SK-N-MC (cell line): Measurements from ENCODE around the gene MCC.

ENCODE experiments used
- DNase-seq: peaks from one replicate; pipeline ENCODE4 v3.0.0-alpha.2; 2011; ENCODE audit warnings: low read depth, low spot score
- H3K27ac ChIP-seq: fragments of 200-600 bp; sonication (generic); 2 replicates; pipeline ENCODE4 v1.5.1; 2016; ENCODE audit warnings: mixed run types
- H3K36me3 ChIP-seq: fragments of 200-600 bp; sonication (generic); 2 replicates; pipeline ENCODE4 v1.6.1; 2017; ENCODE audit warnings: antibody characterized with exemption, low read length, mixed read lengths; ENCODE audit not compliant: insufficient read depth
- H3K4me3 ChIP-seq: fragments of 200-600 bp; sonication (generic); 2 replicates; pipeline ENCODE4 v1.5.1; 2016
- H3K9ac ChIP-seq: fragments of 200-600 bp; sonication (generic); 2 replicates; pipeline ENCODE4 v1.8.0; 2017; ENCODE audit warnings: mixed run types, mixed read lengths; ENCODE audit not compliant: insufficient read length
- H3K9me3 ChIP-seq: fragments of 200-600 bp; sonication (generic); 2 replicates; pipeline ENCODE4 v1.6.1; 2017; ENCODE audit warnings: low read depth, mild to moderate bottlenecking, antibody characterized with exemption, low read length, moderate library complexity, mixed read lengths
- EZH2 ChIP-seq: fragments of 200-600 bp; sonication (generic); IDR thresholded peaks from one replicate; pipeline ENCODE4 v1.6.1; 2017; ENCODE audit warnings: antibody characterized with exemption
- FOXP2 ChIP-seq: optimal IDR thresholded peaks from 2 replicates; pipeline ENCODE3; 2011; ENCODE audit warnings: mild to moderate bottlenecking, moderate library complexity; ENCODE audit not compliant: insufficient read depth; ENCODE audit errors: extremely low read length, control extremely low read depth
- POLR2AphosphoS5 ChIP-seq: IDR thresholded peaks from 2 replicates; pipeline ENCODE4 v1.6.1; 2012; ENCODE audit warnings: mild to moderate bottlenecking, low read depth, low read length, borderline replicate concordance

The MCC gene

DNA sequence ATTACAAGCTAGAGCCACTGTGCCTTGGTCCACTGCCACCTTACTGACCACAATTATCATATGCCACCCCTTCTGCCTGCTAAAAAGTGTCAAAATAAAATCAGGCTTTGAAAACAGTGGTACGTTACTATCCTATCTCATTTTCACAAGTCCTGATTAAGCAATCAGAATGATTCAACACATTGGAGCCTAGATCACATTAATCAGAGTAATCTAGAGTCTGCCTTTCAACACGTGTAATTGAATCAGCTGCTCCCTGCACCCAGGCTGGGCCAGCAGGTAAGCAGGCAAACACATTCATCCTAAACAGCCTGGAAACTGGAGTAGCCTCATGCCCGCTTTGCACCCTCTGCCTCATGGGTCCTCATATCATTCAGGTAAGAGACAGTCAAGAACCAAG is 325.5 kb downstream of the MCC start:
- H3K9ac ChIP-seq: no peak overlapping the region
- no peak for DNase-seq
- H3K27ac ChIP-seq: no peak overlapping the region
- no peaks in the 10 kb centered on the region for H3K9me3 ChIP-seq
- H3K4me3 ChIP-seq: no peak overlapping the region
- no peaks in the 10 kb centered on the region for H3K36me3 ChIP-seq
- TF ChIP-seq EZH2 (no peak), FOXP2 (no peak), POLR2AphosphoS5 (no peak)

DNA sequence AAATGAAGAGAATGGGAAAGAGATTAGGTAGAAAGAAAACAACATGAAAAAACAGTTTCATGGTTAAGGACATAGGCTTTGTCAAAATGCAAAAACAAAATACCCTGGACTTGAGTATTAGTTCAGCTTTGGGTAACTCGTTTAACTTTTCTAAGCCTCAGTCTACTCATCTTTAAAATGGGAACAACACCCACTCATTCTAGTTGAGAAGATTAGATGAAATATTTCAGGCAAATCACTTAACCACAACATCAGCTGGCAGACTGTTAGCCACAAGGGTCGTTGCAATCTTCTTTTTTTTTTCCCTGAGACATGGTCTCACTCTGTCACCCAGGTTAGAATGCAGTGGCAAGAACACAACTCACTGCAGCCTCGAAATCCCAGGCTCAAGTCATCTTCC is 326.0 kb downstream of the MCC start:
- Histone ChIP-seq H3K36me3 (no peaks in the 10 kb centered on the region), H3K9ac (no peak overlapping the region), H3K27ac (no peak overlapping the region), H3K9me3 (no peaks in the 10 kb centered on the region), H3K4me3 (no peak overlapping the region)
- no peak for DNase-seq
- TF ChIP-seq EZH2 (no peak), POLR2AphosphoS5 (no peak), FOXP2 (no peak)

- H3K9me3 ChIP-seq: no peaks in the 10 kb centered on the region
- no peak overlapping the region for H3K27ac ChIP-seq
- TF ChIP-seq POLR2AphosphoS5: no peak
- TF ChIP-seq FOXP2: no peak
- no peak for TF ChIP-seq EZH2
- DNase-seq: no peak
- no peak overlapping the region for H3K4me3 ChIP-seq
- no peaks in the 10 kb centered on the region for H3K36me3 ChIP-seq
- H3K9ac ChIP-seq: no peak overlapping the region
Measured at GRCh38 chr5:113161806-113162205, 326.4 kb downstream of the MCC start.

DNA sequence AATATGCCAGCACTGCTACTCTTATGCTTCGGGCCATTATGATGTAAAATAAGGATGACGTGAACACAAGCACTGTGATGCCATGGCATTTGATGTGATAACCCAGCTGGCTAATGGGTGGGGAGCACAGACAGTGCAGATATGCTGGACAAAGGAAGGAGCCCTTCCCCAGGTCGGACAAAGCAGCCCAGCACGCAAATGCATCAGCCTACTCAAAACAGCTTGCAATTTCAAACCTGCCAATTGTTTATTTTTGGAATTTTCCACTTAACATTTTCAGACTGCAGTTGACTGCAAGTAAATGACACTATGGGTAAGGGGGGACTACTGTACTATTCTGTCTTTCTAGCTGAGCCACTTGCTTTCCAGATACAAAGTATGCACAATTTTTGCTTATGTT is 330.4 kb downstream of the MCC start:
- no peaks in the 10 kb centered on the region for H3K9me3 ChIP-seq
- H3K36me3 ChIP-seq: no peaks in the 10 kb centered on the region
- no peak overlapping the region for H3K9ac ChIP-seq
- no peak overlapping the region for H3K4me3 ChIP-seq
- no peak for TF ChIP-seq FOXP2
- TF ChIP-seq EZH2: no peak
- no peak for TF ChIP-seq POLR2AphosphoS5
- no peak overlapping the region for H3K27ac ChIP-seq
- DNase-seq: no peak

DNA sequence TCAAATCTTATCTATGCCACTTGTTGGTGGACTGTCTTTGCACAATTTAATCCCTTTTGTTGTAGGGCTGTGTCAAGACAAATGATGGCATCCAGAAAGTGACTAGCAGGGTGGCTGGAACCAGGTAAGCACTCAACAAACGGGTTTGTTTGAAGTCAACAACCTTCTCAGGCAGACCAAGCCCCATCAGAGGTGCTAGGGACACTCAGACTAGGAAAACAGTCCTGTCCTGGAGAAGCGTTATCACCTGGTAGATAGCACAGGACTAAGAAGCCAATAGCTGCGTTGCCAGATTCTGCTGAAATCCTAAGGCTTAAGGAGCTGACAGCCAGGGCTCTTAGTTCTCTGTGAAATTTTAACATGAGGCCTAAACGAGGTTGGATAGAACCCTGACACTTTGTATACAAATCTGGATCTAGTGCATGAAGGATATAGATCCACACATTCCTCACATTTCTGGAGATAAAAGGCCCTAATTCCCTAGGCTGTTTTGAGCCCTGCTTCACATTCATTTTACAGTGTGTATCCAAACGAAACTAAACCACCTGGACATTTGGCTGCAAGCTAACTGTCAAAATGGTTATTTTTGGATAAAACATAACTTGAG is 331.9 kb downstream of the MCC start:
- TF ChIP-seq FOXP2 (no peak), POLR2AphosphoS5 (no peak)
- DNase-seq: no peak
- no peak overlapping the region for H3K27ac ChIP-seq
- no peak overlapping the region for H3K9ac ChIP-seq
- no peaks in the 10 kb centered on the region for H3K9me3 ChIP-seq
- H3K36me3 ChIP-seq: no peaks in the 10 kb centered on the region
- no peak overlapping the region for H3K4me3 ChIP-seq

- Histone ChIP-seq H3K4me3 (no peak overlapping the region), H3K9ac (no peak overlapping the region), H3K27ac (no peak overlapping the region), H3K9me3 (no peaks in the 10 kb centered on the region), H3K36me3 (no peaks in the 10 kb centered on the region)
- no peak for DNase-seq
- no peak for TF ChIP-seq POLR2AphosphoS5
- TF ChIP-seq EZH2: no peak
- TF ChIP-seq FOXP2: no peak
Measured at GRCh38 chr5:113153512-113154097, 334.6 kb downstream of the MCC start.

- Histone ChIP-seq H3K9me3 (no peaks in the 10 kb centered on the region), H3K36me3 (no peaks in the 10 kb centered on the region), H3K27ac (no peak overlapping the region), H3K9ac (no peak overlapping the region), H3K4me3 (no peak overlapping the region)
- DNase-seq: no peak
- TF ChIP-seq FOXP2 (no peak), POLR2AphosphoS5 (no peak), EZH2 (no peak)
Measured at GRCh38 chr5:113152380-113152740, 335.9 kb downstream of the MCC start.

- H3K4me3 ChIP-seq: no peak overlapping the region
- H3K36me3 ChIP-seq: no peaks in the 10 kb centered on the region
- H3K9ac ChIP-seq: no peak overlapping the region
- no peak for DNase-seq
- H3K27ac ChIP-seq: no peak overlapping the region
- TF ChIP-seq POLR2AphosphoS5 (no peak), FOXP2 (no peak), EZH2 (no peak)
- no peaks in the 10 kb centered on the region for H3K9me3 ChIP-seq
Measured at GRCh38 chr5:113151641-113152379, 336.4 kb downstream of the MCC start.

- H3K36me3 ChIP-seq: no peaks in the 10 kb centered on the region
- no peak for TF ChIP-seq FOXP2
- TF ChIP-seq EZH2: no peak
- TF ChIP-seq POLR2AphosphoS5: no peak
- H3K27ac ChIP-seq: no peak overlapping the region
- H3K9ac ChIP-seq: no peak overlapping the region
- H3K9me3 ChIP-seq: no peaks in the 10 kb centered on the region
- H3K4me3 ChIP-seq: no peak overlapping the region
- no peak for DNase-seq
Measured at GRCh38 chr5:113150821-113151220, 337.4 kb downstream of the MCC start.
